Hindlimb muscle (tissue), 1 donor: ENCODE data around the gene IL21. TPM values are rescaled to one million over a fixed set of nuclear protein-coding genes. Genes with fewer than 3 reads are reported as not detected.
A peak's percentile ranks its signal among the peaks of the same experiment; 100 is the strongest.

Experiments used
- DNase-seq: peaks from one replicate; pipeline ENCODE4 v3.0.0-alpha.2; 2013
- polyA plus RNA-seq: library from polyadenylated mRNA; unstranded; fragments of 120-200 nt; gene quantifications from one replicate; pipeline ENCODE4 v1.2.1, GENCODE V29; 2013; ENCODE audit not compliant: insufficient read length

IL21 gene
- polyA plus RNA-seq, 1 donor, result not detected

DNA sequence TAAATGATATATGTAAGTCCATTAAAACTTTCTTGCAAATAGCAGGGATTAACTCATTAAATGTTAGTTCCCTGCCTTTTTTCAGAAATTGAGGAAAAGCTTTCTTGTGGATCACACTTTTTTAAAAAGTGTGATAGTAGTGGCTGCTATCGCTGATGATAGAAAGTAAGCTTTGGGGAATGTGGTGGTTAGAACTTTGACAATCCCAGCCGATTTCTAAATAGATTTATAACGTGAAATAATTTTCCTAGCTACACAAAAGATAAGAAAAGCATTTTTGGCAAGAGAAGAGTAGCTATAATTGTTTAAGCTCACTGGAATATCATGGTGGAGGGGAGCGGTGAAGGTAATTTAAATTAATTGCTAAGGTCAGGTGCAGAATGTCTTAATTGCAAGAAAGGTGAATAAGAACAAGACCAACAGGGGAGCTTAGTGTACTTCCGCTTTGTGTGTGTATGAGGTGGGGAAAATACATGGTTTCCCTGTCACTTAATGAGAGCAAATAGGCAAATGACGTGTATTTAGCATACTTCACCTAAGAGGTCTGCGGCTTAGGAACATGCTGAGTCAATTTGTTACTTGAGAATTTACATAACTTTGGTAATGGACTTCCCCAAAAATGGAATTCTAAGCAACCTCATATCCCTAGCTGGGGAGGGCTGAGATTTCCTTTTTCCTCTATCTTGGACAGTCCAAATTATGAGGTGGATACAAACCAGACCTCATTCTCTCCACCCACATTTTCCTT lies 11.7 kb upstream of the IL21 start:
- no peak for DNase-seq

DNA sequence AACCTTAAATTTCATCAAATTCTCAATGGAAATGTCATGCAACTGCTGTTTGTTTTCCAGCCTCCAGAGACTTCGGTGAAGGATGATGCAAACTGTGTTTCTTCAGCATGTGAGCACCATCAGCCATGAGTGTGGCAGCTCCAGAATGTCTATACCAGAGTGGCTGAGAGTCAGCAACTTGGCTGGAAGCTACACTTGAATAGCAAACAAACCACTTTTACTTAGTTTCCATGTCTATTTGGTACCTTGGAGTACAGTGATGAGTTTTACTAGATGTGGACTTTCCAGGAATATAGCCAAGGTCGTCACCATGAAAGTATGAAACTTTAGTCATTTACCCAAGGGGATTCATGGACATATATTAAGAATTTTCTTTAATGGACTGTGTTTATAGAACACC lies 4.3 kb upstream of the IL21 start:
- no peak for DNase-seq

DNA sequence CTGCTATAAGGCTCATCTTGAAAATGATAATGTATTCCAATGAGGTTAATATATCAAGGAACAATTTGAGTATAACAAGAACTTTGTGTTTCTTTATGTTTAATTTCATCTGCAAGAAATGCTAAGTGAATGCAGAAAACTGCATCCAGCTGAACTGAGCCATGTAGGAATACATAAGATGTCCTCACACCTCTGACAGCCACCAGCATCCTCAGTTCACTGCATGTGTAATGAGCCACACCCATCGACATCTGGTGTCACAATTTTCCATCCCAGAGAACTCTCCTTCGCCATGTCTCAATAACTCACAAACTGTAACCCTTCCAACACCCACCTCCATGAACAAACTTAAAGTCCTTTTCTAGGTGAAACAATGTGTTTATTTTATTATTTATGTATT lies 3.3 kb upstream of the IL21 start:
- DNase-seq, result no peak

DNA sequence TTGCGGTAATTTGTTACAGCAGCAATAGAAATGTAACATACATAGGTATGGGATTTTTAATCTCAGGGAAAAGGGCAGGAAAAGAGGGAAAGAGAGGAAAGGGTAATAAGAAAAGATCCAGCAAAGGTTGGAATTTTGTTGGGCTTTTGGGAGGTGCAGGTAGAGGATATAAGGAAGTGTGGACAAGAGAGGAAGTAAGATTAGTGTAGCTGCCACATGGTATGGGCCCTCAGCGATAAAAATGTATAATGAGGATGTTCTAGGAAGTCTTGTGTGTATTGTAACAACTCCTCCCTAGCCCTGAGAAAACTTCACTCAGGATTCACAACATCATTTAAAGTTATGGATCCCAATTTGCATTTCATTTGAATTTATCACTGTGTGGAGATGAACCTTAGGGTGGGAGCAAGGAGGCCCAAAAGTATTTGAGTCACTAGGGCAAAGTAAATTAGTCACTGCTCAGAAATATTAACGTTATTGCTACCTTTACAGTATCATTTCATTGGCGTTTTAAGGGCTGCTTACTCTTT lies 2.8 kb upstream of the IL21 start:
- no peak for DNase-seq

DNA sequence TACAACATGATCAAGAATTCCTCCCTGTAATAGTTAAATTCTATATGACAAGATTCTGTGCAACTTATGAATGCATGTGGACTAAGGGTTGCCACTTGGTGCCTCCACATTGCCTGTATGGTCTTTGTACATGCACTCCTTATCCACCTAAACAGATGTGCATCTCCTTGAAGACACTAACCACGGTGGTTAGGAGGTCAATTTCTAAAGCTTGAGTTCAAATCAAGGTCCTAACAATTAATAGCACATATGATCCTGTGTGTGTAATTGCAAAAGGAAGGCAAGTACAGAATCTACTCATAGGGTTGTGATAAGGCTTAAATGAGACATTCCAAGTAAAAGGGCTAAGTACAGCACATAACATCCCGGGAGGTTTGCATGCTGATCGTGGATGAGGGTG lies 1.5 kb upstream of the IL21 start:
- no peak for DNase-seq

DNA sequence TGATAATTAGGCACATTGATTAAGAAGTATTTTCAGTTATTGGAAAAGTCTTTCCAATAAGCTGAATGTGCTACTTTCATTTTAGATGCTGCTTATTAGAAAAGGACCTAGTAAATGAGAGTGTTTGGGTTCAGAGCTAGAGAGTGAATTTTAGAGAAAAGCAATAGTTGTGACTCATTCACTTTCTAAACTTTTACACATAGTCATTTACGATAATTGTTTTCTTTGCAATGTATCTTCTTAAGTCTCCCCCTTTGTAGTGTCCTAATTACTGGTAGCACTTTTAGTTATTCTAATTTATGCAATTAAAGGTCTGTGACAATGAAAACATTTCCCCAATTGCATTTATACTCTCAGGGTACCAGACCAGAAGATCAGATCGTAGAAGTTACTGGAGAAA lies 1.3 kb downstream of the IL21 start:
- DNase-seq, result no peak

DNA sequence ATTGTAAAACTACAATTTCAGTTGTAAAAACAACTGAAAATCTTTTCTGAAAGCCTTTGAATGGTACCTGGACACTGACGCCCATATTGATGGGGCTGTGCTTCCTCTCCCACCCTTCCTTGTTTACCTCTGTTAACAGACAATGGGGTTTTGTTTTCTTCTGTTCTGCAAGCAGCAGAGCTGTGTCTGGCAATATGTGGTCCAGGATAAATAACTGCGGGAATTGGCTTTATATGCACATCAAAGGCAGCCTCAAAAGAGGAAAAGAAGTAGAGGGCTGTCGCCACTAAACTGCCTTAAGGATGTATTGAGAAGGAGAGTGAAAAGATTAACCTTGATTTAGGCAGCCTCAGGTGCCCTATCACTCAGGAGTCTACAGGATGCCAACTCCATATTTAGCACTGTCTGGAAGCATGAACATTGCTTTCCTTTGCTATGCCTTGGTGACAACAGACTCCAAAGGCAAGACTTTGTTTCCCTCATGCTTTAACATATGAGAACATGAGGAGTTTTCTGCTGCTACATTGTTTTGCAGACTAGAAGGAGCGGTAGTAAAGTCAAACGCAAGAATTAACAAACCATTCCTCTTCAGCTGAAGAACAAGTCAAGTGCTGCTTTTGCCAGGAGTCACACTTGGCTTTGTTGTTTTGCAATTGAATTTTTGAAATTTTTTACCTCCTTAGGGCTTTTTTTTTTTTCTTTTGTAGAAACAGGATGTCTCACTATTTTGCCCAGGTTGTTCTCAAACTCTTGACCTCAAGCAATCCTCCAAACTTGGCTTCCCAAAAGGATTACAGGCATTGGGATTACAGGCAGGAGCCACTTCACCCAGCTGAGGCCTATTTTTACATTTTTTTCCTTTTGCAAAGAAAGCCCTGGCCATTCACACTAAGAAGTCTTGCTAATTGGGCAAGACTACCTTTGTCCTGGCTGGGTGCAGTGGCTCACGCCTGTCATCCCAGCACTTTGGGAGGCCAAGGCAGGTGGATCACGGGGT lies 3.0 kb downstream of the IL21 start:
- DNase-seq, result no peak

DNA sequence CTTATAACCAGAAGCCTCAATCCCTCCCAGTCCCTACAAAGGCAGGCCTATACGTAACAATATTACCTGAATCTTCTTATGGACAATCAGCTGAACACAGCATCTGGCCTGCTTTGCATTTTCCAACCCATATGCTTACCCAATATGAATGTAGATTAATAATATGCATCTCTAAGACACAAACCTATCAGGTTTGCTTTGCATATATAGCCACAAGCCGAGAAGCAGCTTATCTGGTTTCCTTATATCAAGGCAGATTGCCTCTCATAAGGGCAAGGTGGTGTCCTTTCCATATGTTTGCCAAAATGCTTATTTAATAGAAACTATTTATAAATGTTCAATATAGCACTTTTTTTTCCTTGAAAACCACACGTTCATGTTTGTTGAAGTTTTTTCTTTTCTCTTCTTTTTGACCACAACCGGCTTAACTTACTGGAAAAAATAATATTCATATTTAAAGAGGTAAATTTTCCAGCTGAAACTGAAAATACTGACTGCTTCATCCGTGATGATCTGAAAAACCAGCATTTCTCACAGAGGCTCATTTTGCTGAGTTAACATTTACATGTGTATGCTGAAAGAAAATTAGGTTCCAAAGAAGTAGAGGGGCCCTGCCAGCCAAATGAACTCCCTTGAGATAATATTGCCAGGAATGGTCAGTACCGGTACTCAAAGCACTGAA lies 3.8 kb downstream of the IL21 start:
- no peak for DNase-seq

DNA sequence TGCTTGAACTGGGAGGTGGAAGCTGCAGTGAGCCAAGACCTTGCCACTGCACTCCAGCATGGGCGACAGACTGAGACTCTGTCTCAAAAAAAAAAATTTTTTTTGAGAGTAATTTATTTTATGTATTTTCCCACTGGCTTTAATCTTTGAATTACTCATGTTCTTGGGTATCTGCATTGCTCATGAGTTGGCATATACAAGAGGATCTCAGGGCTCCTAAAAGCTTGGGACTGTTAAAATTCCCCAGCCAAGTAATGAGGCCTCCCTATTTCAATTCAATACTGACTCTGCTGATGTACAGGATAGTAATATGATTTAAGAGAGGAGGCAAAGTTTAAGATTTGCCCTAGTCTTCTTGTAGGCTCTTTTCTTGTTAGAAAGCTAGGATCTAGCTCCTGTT lies 6.2 kb downstream of the IL21 start:
- no peak for DNase-seq

DNA sequence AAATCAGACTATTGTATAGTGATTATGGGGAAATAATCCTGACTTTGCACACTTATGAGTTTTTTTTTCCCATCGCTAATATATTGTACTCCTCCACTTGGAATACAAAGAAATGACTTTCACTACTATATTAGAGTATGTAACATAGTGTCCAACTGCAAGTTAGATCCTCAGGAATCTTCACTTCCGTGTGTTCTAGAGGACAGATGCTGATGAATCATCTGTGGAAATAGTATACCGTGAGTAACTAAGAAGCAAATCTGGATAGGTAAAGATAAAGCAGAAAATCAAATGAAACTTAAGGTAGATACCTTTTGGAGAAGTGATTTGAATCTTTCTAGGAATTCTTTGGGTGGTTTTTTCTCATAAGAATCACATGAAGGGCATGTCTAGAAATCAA lies 8.3 kb downstream of the IL21 start:
- no peak for DNase-seq

DNA sequence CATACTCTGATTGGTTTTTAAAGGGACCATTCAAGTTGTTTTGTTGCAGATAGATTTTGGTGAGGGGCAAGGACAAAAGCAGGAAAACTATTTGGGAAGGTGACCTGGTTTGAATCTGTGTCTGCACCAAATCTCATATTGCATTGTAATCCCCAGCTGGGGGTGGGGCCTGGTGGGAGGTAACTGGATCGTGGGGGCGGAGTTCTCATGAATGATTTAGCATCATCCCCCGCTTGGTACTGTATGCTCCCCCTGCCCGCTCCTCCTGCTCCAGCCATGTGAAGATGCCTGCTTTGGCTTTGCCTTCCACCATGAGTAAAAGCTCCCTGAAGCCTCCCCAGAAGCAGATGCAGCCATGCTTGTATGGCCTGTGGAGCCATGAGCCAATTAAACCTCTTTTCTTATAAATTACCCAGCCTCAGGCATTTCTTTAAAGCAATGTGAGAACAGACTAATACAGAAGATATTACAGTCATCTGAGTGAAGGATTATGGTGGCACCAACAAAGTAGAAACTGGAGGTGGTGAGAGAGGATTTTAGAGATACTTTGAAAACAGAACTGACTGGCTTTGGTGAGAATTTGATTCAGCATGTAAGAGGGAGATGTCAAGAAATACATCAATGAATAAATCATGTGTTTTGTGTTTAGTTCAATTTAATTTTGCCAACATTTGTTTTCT lies 14.4 kb downstream of the IL21 start:
- no peak for DNase-seq

DNA sequence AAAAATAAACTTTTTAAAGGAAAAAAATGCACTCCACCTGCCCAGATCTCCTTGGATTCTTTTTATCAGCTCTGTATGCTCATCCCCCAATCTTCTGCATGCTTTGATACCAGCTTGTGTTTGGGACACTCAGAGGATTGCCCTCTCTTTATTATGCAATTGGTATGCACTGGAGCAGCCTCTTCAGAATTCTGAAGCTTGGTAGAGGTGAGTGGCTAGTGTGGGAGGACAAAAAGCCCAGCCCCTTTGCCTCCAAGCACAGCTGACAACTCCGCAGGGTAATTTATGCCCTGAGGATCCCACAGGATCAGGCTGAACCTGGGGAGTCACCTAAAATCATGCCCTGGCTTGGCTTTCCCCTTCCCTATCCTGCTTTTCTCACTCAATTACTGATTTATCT lies 16.7 kb downstream of the IL21 start:
- no peak for DNase-seq

DNA sequence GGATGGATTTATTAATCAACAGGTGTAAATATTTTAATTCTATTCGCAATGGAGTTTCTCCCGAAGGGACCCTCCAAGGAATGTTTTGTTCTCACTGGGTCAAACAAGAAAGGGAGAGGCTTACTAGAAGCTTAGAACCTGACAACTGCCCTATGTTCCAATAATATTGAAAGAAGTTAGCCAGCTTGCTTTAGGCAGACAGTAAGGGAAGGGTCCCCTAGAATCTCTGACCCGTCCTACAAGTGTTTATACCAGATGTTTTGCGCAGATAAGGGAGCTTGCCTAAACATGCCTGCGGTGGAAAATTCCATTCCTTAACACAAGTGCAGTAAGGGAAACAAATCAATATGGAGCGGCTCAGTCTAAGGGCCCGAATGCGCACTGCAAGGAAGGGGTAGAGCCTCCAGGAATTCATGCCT lies 17.7 kb downstream of the IL21 start:
- no peak for DNase-seq

DNA sequence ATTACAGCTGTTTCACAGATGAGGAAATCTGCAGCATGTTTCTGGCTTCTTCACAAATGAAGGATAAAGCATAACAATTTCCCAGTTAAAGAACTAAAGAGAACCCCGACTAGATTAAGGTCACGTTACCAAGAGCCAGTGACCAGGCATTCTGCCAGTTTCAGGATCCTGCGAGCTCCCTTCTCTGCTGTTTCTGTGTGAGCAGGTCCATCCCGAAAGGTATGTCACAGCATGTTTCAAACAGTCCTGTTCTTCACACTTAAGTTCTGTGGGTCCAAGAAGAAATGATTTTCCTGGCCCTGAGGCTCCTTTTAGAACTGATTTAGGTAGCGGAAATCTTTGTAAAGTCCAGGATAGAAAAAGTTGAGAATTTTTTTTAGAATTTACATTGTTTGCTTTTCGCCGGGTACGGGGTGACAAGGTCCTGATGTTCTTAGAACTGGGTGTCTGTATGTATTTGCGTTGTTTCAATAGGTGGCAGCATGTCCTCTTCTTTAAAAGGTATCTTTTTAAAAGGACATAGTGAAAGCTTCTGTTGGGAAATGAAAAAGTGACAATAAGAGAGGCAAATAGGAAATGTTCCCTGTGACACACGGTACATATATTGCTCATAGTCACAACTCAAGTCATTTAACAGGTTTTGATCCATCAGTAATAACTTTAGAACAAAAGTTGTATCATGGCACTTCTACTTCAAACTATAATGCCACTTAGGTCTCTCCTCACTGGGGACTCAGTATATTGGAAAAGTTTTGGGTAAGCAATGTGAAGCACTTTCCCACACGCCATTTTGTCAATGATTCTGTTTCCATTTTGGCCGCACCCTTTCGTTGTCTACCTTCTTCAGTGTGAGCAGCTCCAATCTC lies 18.4 kb downstream of the IL21 start:
- peak; percentile 38 for DNase-seq

DNA sequence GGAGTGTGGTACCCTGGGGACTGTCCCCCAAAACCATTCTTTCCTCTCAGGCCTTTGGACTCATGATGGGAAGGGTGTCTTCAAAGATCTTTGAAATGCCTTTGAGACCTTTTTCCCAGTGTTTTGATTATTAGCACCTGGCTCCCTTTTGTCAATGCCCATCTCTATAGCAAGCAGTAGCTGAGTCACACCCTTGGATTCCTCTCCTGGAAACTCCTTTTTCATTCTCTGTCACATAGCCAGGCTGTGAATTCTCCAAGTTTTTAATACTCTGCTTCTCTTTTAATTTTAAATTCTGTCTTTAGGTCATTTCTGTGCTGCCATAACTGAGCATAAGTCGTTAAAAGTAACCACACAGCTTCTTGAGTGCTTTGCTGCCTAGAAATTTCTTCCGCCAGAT lies 29.7 kb downstream of the IL21 start:
- DNase-seq, result no peak

DNA sequence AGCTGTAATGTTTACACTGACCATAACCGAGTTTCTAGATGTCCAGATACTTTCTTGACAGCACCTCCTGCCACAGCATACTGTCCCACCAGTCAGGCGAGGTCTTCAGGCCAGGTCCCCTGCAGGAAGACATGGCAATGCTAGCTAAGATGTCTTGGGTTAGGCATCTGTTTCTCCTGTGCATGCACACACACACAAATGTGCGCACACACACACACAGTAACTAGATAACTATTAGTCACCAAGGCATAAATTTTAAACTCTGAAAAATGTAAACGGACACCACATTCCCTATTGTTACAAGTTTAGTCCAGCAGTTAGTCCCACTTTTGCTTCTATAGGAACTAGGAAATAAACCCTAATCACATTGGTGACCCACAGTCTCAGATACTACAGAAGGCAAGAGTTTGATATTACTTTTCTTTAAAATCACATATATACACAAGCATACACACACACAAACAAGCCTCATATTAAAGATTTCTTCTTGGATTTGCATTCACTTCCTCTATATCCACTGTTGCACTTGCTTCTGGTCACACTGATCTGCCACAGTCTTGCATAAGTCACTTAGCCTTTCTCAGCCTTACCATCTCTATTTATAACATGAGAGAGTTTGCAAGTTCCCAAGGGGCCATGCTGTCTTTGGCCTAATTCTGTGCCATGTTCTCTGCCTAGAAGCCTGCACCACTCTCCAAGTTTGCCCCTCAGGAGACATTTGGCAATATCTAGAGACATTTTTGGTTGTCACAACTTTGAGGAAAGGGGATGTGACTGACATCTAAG lies 32.2 kb downstream of the IL21 start:
- DNase-seq, result no peak

DNA sequence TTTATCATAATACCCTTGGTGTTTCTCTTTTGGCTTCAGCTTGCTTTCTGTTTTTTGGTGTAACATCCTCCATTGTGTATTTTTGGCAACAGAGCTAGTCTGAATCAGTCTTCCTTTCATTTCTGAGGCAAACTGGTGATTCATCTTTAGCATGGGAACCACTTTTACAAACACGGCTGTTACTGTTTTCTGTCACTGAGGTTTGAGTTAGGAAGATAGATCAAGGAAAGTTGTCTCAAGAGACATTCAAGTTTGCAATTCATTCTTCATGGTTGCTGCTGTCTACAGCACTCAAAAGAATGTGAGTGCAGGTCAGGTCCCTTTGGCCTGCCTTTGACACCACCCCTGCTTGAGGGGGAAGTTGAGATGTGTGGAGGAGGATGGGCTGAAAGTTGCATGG lies 36.3 kb downstream of the IL21 start:
- DNase-seq, result no peak

DNA sequence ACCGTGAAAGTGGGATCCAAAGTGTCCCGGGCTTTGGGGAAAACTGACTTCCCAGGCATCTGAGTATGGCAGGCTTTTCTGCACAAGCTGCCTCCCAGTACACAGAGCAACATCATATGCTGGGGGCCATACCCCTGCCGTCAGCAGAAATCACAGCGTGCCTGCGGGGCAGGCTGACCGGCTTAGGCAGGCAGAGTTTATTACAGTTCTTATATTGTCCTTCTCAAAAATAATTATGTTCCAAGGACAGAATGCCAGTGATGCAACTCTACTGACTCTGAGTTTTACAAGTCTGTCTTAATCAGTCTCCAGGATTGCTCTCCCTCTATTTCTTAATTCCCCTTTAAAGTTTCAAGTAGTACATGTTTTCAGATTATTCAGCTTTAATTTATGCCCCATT lies 37.0 kb downstream of the IL21 start:
- no peak for DNase-seq

DNA sequence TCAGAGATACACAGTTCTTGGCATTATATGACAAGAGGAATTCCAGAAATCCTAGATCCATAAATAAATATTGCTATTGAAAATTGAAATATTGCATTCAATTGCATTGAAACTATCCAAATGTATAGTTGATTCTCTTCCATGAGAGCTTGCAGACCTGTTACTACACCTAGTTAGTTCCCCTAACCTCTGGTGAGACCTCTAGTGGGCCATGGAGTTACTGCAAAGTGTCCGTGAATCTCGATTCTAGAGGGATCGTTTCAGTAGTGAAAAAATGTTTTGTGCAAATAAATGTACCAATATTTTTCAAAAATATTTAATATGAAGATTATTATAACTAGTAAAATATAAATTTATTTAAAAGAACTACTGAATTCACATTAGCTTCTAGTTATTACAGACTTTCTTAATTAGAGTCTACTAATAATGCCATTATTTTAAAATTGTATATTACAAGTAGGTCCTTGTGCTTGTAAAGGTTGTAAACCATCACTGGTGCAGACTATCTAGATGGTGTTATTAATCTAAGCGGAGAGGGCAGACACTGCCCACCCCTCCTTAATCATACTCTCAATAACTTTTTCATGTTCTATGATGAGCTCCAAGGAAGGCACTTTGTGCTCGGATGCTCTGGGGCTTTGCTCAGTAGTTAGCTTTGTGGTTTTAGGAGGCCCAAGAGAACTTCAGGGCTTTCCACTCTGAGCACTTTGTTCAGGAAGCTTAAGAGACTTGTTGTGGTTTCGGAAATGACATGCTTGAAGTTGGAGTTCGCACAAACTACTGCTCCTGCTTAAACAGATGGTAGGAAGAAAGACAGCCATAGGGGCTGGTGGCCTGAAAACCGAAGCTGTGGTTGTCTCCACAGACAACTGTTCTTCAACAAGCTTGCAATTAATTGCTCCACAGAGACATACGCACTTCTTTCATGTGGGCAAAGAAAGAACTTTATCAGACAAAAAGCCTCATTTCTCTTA lies 42.8 kb downstream of the IL21 start:
- DNase-seq, result no peak
